ENCODE measurements around the gene JAKMIP2. TPM values are rescaled to one million over a fixed set of nuclear protein-coding genes. Genes with fewer than 3 reads are reported as not detected.

JAKMIP2 gene
- total RNA-seq, 1 donor from 2014 or later: 1.8 TPM

DNA sequence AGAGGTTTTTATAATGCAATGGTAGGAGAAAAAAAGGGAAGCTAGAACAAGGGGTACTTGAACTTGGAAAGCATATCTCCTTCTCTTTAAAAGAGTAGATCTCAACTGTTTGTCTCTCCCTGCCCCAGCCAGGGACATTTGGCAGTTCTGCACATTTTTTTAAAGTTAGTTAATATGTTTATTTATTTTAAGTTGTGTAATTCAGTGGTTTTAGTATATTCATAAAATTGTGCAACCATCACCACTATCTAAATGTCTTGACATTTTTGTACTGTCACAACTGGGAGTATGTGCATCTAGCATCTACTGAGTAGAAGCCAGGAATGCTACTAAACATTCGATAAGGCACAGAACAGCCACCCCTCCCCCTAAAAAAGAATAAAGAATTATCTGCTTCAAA lies 169.2 kb downstream of the JAKMIP2 start:
- H3K9me3 Mint-ChIP-seq (ENCODE audit: unreplicated experiment): no peaks in the 10 kb centered on the region
- peaks cover 4% of the 10 kb centered on the region for H3K4me1 Mint-ChIP-seq (ENCODE audit: unreplicated experiment)
- DNase-seq (ENCODE audit: extremely low spot score, unreplicated experiment): no peak
- no peak for TF ChIP-seq CTCF (IDR thresholded peaks at IDR 0.05)
- H3K27ac Mint-ChIP-seq (ENCODE audit: unreplicated experiment): no peak overlapping the region
- H3K4me3 Mint-ChIP-seq (ENCODE audit: unreplicated experiment): no peak overlapping the region
- peaks cover 1% of the 10 kb centered on the region for H3K27me3 Mint-ChIP-seq (ENCODE audit: unreplicated experiment)
- H3K36me3 Mint-ChIP-seq (ENCODE audit: unreplicated experiment): no peaks in the 10 kb centered on the region

DNA sequence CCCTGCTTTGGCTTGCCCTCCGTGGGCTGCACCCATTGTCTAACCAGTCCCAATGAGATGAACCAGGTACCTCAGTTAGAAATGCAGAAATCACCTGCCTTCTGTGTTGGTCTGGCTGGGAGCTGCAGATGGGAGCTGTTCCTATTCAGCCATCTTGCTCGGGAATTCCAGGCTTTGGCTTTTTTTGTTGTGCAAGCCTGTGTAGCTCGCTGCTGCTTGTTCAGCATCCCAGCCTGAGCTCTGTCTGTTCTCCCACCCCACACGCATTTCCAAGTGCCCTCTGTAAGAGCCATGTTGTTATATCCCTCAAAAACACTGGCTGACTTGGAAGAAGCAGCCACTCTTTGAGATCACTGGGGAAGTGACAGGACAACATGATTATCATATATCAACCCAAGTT lies 171.0 kb downstream of the JAKMIP2 start:
- H3K27me3 Mint-ChIP-seq (ENCODE audit: unreplicated experiment): peaks cover 2% of the 10 kb centered on the region
- no peak overlapping the region for H3K27ac Mint-ChIP-seq (ENCODE audit: unreplicated experiment)
- H3K4me3 Mint-ChIP-seq (ENCODE audit: unreplicated experiment): no peak overlapping the region

DNA sequence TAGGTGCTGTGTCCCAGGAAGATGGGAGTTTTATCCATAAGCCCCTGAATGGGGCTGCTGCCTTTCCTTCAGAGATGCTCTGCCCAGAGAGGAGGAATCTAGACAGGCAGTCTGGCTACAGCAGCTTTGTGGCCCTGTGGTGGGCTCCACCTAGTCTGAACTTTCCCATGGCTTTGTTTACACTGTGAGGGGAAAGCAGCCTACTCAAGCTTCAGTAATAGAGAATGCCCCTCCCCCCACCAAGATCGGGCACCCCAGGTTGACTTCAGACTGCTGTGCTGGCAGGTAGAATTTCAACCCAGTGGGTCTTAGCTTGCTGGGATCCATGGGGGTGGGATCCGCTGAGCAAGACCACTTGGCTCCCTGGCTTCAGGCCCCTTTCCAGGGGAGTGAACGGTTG lies 171.7 kb downstream of the JAKMIP2 start:
- peaks cover 4% of the 10 kb centered on the region for H3K27me3 Mint-ChIP-seq (ENCODE audit: unreplicated experiment)
- H3K9me3 Mint-ChIP-seq (ENCODE audit: unreplicated experiment): no peaks in the 10 kb centered on the region
- H3K27ac Mint-ChIP-seq (ENCODE audit: unreplicated experiment): no peak overlapping the region
- H3K36me3 Mint-ChIP-seq (ENCODE audit: unreplicated experiment): no peaks in the 10 kb centered on the region
- H3K4me3 Mint-ChIP-seq (ENCODE audit: unreplicated experiment): no peak overlapping the region
- peaks cover 4% of the 10 kb centered on the region for H3K4me1 Mint-ChIP-seq (ENCODE audit: unreplicated experiment)
- no peak for TF ChIP-seq CTCF (IDR thresholded peaks at IDR 0.05)
- DNase-seq (ENCODE audit: extremely low spot score, unreplicated experiment): no peak

More for the DNA sequence above, 171.0 kb downstream of the JAKMIP2 start:
- Mint-ChIP-seq H3K36me3 (ENCODE audit: unreplicated experiment) (no peaks in the 10 kb centered on the region), H3K4me1 (ENCODE audit: unreplicated experiment) (peaks cover 4% of the 10 kb centered on the region), H3K9me3 (ENCODE audit: unreplicated experiment) (no peaks in the 10 kb centered on the region)
- no peak for DNase-seq (ENCODE audit: extremely low spot score, unreplicated experiment)
- TF ChIP-seq CTCF (IDR thresholded peaks at IDR 0.05): no peak

GRCh38 chr5:147601652-147602051 lies 180.9 kb downstream of the JAKMIP2 start:
- Mint-ChIP-seq H3K27me3 (ENCODE audit: unreplicated experiment) (peaks cover 3% of the 10 kb centered on the region), H3K9me3 (ENCODE audit: unreplicated experiment) (no peaks in the 10 kb centered on the region), H3K4me1 (ENCODE audit: unreplicated experiment) (no peaks in the 10 kb centered on the region), H3K4me3 (ENCODE audit: unreplicated experiment) (no peak overlapping the region), H3K27ac (ENCODE audit: unreplicated experiment) (no peak overlapping the region), H3K36me3 (ENCODE audit: unreplicated experiment) (no peaks in the 10 kb centered on the region)
- no peak for TF ChIP-seq CTCF (IDR thresholded peaks at IDR 0.05)
- no peak for DNase-seq (ENCODE audit: extremely low spot score, unreplicated experiment)

DNA sequence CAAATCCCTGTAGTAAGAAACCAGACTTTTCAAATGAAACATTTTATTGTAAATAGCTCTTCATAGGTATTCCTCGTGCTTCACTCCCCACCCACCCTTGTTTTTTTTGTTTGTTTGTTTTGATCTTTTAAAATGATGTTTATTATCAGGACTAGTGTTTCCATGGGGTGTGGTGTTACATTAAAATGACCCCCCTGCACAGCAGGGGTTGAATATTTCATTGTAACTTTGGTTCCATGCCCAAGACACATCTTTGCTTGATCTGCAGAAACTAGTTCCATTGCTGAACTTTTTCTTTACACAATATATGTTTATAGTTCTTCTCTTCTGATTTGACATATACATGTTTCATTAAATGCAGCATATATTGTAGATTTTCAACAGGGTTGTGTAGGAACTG lies 191.4 kb downstream of the JAKMIP2 start:
- H3K4me3 Mint-ChIP-seq (ENCODE audit: unreplicated experiment): no peak overlapping the region

More for the DNA sequence above, 191.4 kb downstream of the JAKMIP2 start:
- Mint-ChIP-seq H3K9me3 (ENCODE audit: unreplicated experiment) (peaks cover 4% of the 10 kb centered on the region), H3K36me3 (ENCODE audit: unreplicated experiment) (no peaks in the 10 kb centered on the region), H3K4me1 (ENCODE audit: unreplicated experiment) (no peaks in the 10 kb centered on the region), H3K27me3 (ENCODE audit: unreplicated experiment) (no peaks in the 10 kb centered on the region), H3K27ac (ENCODE audit: unreplicated experiment) (no peak overlapping the region)
- no peak for TF ChIP-seq CTCF (IDR thresholded peaks at IDR 0.05)
- DNase-seq (ENCODE audit: extremely low spot score, unreplicated experiment): no peak

Data from osteocyte (in vitro differentiated cells).